ENCODE measurements around the gene DYNC1H1. TPM values are rescaled to one million over a fixed set of nuclear protein-coding genes. Genes with fewer than 3 reads are reported as not detected.
A peak's percentile ranks its signal among the peaks of the same experiment; 100 is the strongest.

Gene DYNC1H1
- total and polyA plus RNA-seq, 2 of the 13 experiments (the other 11 are each of a cell fraction or from before 2014, with no cell fraction given): 74.4 to 239 TPM

DNA sequence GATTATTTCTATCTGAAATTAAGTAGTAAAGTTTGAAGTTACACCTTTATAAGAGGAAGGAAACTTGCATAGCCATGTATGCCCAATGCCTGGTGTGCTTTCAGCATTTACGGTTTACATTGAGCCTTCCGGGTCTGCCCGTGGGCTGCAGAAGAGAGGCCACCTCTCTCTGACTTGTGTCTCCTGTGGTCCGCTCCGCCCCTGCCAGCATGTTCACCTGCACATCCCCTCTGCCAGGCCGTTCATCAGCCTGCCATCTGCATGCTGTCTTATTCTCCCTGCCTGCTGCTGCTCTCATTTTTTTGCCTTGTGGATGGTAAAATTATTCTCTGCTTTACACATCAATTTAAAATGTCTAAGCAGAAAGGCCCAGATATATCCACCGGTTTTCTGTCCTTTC lies 41.5 kb upstream of the DYNC1H1 start:
- in situ Hi-C loops (cut with HindIII; ENCODE audit: extremely low pct_ligation_motif_present, low pct_unique_long_range_greater_than_20kb): no loop called here
- no peak for DNase-seq (ENCODE audit: low spot score)
- Histone ChIP-seq H2AFZ (ENCODE audit: low read length) (no peak overlapping the region), H3K27ac (ENCODE audit: extremely low read length, insufficient read depth, low read length) (no peak overlapping the region), H3K4me2 (ENCODE audit: low read depth, low read length) (no peak overlapping the region), H3K79me2 (ENCODE audit: insufficient read depth, low read length) (no peaks in the 10 kb centered on the region), H3K9ac (ENCODE audit: insufficient read depth, low read depth, low read length) (no peak overlapping the region), H3K9me3 (ENCODE audit: low read length) (no peaks in the 10 kb centered on the region), H4K20me1 (ENCODE audit: insufficient read depth, low read length) (no peaks in the 10 kb centered on the region), H3K36me3 (replicated peaks in 1 of 2; ENCODE audit: control insufficient read depth in 1 of 2, insufficient read depth in 2 of 2, low read length in 2 of 2) (peaks cover 1 to 15% of the 10 kb centered on the region in 2 experiments; a peak in 3 of 5 replicates), H3K4me3 (replicated peaks in 1 of 3; ENCODE audit: insufficient read depth in 1 of 3, low read depth in 2 of 3, low read length in 3 of 3) (no peak overlapping the region), H3K27me3 (ENCODE audit: control insufficient read depth in 1 of 2, insufficient read depth in 2 of 2, low read length in 2 of 2) (no peaks in the 10 kb centered on the region), H3K4me1 (ENCODE audit: insufficient read depth, low read length) (no peaks in the 10 kb centered on the region)
- POLR2A ChIA-PET: no interaction called here
- no TSS peak for BruUV-seq (replicated peaks)
- no peak for ATAC-seq
- intact Hi-C loops (cut with micrococcal nuclease; ENCODE audit: unreplicated experiment): no loop called here
- CTCF ChIA-PET (ENCODE audit: low intra/inter-chr PET ratio, low total read pairs): no interaction called here
- FAIRE-seq: no peak
- TF ChIP-seq ZNF562 (CRISPR knock-in tag; IDR thresholded peaks at IDR 0.05; ENCODE audit: borderline replicate concordance): no peak
- WGBS (ENCODE audit: low lambda C conversion rate): 91% methylated on average over 7 of the region's 7 CpGs

DNA sequence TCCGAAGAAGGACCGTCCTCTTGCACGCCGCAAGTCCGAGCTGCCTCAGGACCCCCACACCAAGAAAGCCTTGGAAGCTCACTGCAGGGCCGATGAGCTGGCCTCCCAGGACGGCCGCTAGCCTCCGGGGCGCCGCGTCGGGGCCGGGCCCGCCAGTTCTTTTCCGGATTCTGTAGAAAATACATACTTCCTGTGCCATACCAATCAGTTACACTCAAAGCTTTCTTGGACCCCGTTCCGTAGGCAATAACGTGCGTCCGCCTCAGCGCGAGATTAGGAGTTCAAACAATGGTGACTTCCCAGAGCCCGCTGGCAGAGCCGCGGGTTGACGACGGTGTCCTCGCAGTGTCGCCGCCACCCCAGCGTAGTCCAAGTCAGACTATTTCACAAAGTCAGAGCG lies 39.2 kb upstream of the DYNC1H1 start:
- POLR2A ChIA-PET: no interaction called here
- BruUV-seq (replicated peaks): no TSS peak
- intact Hi-C loops (cut with micrococcal nuclease; ENCODE audit: unreplicated experiment): no loop called here

DNA sequence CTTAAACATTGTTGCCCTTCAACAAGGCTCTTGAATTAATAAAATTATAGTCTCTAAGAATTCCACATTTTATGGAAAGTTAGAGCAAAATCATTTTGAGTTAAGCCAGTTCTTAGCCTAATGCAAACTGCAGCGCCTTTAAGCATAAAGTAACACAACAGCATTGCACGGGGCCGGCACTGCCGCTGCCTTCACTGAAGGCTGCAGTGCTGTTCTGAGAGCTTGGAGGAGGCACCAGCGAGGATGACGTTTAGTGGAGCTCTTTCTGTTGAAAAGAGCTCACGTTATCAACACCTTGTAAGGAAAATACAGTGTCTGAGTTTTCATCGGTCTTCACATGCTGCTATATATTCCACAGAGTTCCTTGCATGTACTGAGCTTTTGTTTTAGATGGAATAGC lies 38.3 kb upstream of the DYNC1H1 start:
- no peaks in the 10 kb centered on the region for H3K79me2 ChIP-seq (ENCODE audit: insufficient read depth, low read length)
- H4K20me1 ChIP-seq (ENCODE audit: insufficient read depth, low read length): no peaks in the 10 kb centered on the region
- no peak for DNase-seq (ENCODE audit: low spot score)
- ChIA-PET POLR2A (no interaction called here), CTCF (ENCODE audit: low intra/inter-chr PET ratio, low total read pairs) (no interaction called here)
- H3K27ac ChIP-seq (ENCODE audit: extremely low read length, insufficient read depth, low read length): no peak overlapping the region
- no peaks in the 10 kb centered on the region for H3K4me1 ChIP-seq (ENCODE audit: insufficient read depth, low read length)
- no peak for ATAC-seq
- no peak for FAIRE-seq
- BruUV-seq (replicated peaks): no TSS peak
- H3K9me3 ChIP-seq (ENCODE audit: low read length): no peaks in the 10 kb centered on the region
- no peaks in the 10 kb centered on the region for H3K27me3 ChIP-seq (ENCODE audit: control insufficient read depth in 1 of 2, insufficient read depth in 2 of 2, low read length in 2 of 2)
- H3K36me3 ChIP-seq (replicated peaks in 1 of 2; ENCODE audit: control insufficient read depth in 1 of 2, insufficient read depth in 2 of 2, low read length in 2 of 2): peaks cover 1 to 3% of the 10 kb centered on the region in 2 experiments; a peak in 2 of 5 replicates
- intact Hi-C loops (cut with micrococcal nuclease; ENCODE audit: unreplicated experiment) (no loop called here), in situ Hi-C loops (cut with HindIII; ENCODE audit: extremely low pct_ligation_motif_present, low pct_unique_long_range_greater_than_20kb) (no loop called here)
- no peak overlapping the region for H2AFZ ChIP-seq (ENCODE audit: low read length)
- WGBS (ENCODE audit: low lambda C conversion rate): 96% methylated on average over 8 of the region's 8 CpGs
- no peak overlapping the region for H3K4me3 ChIP-seq (replicated peaks in 1 of 3; ENCODE audit: insufficient read depth in 1 of 3, low read depth in 2 of 3, low read length in 3 of 3)
- no peak overlapping the region for H3K4me2 ChIP-seq (ENCODE audit: low read depth, low read length)
- no peak overlapping the region for H3K9ac ChIP-seq (ENCODE audit: insufficient read depth, low read depth, low read length)
- TF ChIP-seq HNF4G (IDR thresholded peaks at IDR 0.05; ENCODE audit: borderline replicate concordance, low read depth, low read length): no peak
- TF ChIP-seq HNF4G (CRISPR knock-in tag; IDR thresholded peaks at IDR 0.05; ENCODE audit: borderline replicate concordance, low read depth): no peak
- TF ChIP-seq ZFP1 (CRISPR knock-in tag; IDR thresholded peaks at IDR 0.05): no peak
- TF ChIP-seq NR2C2 (CRISPR knock-in tag; IDR thresholded peaks at IDR 0.05; ENCODE audit: borderline replicate concordance): no peak
- TF ChIP-seq ADNP (CRISPR knock-in tag; IDR thresholded peaks at IDR 0.05): no peak
- TF ChIP-seq, protein P1, sequence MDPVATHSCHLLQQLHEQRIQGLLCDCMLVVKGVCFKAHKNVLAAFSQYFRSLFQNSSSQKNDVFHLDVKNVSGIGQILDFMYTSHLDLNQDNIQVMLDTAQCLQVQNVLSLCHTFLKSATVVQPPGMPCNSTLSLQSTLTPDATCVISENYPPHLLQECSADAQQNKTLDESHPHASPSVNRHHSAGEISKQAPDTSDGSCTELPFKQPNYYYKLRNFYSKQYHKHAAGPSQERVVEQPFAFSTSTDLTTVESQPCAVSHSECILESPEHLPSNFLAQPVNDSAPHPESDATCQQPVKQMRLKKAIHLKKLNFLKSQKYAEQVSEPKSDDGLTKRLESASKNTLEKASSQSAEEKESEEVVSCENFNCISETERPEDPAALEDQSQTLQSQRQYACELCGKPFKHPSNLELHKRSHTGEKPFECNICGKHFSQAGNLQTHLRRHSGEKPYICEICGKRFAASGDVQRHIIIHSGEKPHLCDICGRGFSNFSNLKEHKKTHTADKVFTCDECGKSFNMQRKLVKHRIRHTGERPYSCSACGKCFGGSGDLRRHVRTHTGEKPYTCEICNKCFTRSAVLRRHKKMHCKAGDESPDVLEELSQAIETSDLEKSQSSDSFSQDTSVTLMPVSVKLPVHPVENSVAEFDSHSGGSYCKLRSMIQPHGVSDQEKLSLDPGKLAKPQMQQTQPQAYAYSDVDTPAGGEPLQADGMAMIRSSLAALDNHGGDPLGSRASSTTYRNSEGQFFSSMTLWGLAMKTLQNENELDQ (CRISPR knock-in tag; IDR thresholded peaks at IDR 0.05; ENCODE audit: borderline replicate concordance): no peak
- TF ChIP-seq ZNF547 (CRISPR knock-in tag; IDR thresholded peaks at IDR 0.05): no peak
- TF ChIP-seq KDM3A (CRISPR knock-in tag; IDR thresholded peaks at IDR 0.05; ENCODE audit: low read depth): no peak
- no peak for TF ChIP-seq ZBTB7A (CRISPR knock-in tag; IDR thresholded peaks at IDR 0.05)
- no peak for TF ChIP-seq SP5 (CRISPR knock-in tag; IDR thresholded peaks at IDR 0.05; ENCODE audit: borderline replicate concordance, low read depth)

More for the DNA sequence above, 39.2 kb upstream of the DYNC1H1 start:
- FAIRE-seq: no peak
- WGBS (ENCODE audit: low lambda C conversion rate): 98% methylated on average over 33 of the region's 33 CpGs
- H3K9ac ChIP-seq (ENCODE audit: insufficient read depth, low read depth, low read length): no peak overlapping the region
- no peak for ATAC-seq
- TF ChIP-seq AGO2 (optimal IDR thresholded peaks at IDR 0.05; ENCODE audit: low read depth, low read length) (peak; percentile 62), ZBTB21 (CRISPR knock-in tag; IDR thresholded peaks at IDR 0.05) (no peak), SNRNP70 (IDR thresholded peaks at IDR 0.05; ENCODE audit: low read depth, low read length) (no peak)
- H3K79me2 ChIP-seq (ENCODE audit: insufficient read depth, low read length): no peaks in the 10 kb centered on the region
- H3K4me3 ChIP-seq (replicated peaks in 1 of 3; ENCODE audit: insufficient read depth in 1 of 3, low read depth in 2 of 3, low read length in 3 of 3): no peak overlapping the region
- H3K36me3 ChIP-seq (replicated peaks in 1 of 2; ENCODE audit: control insufficient read depth in 1 of 2, insufficient read depth in 2 of 2, low read length in 2 of 2): peaks cover 1 to 9% of the 10 kb centered on the region in 2 experiments; a peak in 3 of 5 replicates
- H3K27ac ChIP-seq (ENCODE audit: extremely low read length, insufficient read depth, low read length): no peak overlapping the region
- no peak overlapping the region for H2AFZ ChIP-seq (ENCODE audit: low read length)
- H3K9me3 ChIP-seq (ENCODE audit: low read length): no peaks in the 10 kb centered on the region
- no peaks in the 10 kb centered on the region for H4K20me1 ChIP-seq (ENCODE audit: insufficient read depth, low read length)
- in situ Hi-C loops (cut with HindIII; ENCODE audit: extremely low pct_ligation_motif_present, low pct_unique_long_range_greater_than_20kb): no loop called here
- no peak for DNase-seq (ENCODE audit: low spot score)
- H3K4me2 ChIP-seq (ENCODE audit: low read depth, low read length): no peak overlapping the region
- no peaks in the 10 kb centered on the region for H3K27me3 ChIP-seq (ENCODE audit: control insufficient read depth in 1 of 2, insufficient read depth in 2 of 2, low read length in 2 of 2)
- CTCF ChIA-PET (ENCODE audit: low intra/inter-chr PET ratio, low total read pairs): no interaction called here
- H3K4me1 ChIP-seq (ENCODE audit: insufficient read depth, low read length): no peaks in the 10 kb centered on the region
